Activated CD8-positive, alpha-beta memory T cell treated with anti-CD3 and anti-CD28 coated beads, Interleukin-2, amount 50 U/mL, for 48 hours (primary cell): ENCODE measurements around the gene BOLL.
"Not testable (repeated sequence)": the region's sequence is repeated elsewhere in the genome, so short reads cannot be mapped to it uniquely, and the experiment has no call there.

Experiments used
- DNase-seq: peaks from one replicate; pipeline ENCODE4 v3.0.0-alpha.2; 2020

The BOLL gene

DNA sequence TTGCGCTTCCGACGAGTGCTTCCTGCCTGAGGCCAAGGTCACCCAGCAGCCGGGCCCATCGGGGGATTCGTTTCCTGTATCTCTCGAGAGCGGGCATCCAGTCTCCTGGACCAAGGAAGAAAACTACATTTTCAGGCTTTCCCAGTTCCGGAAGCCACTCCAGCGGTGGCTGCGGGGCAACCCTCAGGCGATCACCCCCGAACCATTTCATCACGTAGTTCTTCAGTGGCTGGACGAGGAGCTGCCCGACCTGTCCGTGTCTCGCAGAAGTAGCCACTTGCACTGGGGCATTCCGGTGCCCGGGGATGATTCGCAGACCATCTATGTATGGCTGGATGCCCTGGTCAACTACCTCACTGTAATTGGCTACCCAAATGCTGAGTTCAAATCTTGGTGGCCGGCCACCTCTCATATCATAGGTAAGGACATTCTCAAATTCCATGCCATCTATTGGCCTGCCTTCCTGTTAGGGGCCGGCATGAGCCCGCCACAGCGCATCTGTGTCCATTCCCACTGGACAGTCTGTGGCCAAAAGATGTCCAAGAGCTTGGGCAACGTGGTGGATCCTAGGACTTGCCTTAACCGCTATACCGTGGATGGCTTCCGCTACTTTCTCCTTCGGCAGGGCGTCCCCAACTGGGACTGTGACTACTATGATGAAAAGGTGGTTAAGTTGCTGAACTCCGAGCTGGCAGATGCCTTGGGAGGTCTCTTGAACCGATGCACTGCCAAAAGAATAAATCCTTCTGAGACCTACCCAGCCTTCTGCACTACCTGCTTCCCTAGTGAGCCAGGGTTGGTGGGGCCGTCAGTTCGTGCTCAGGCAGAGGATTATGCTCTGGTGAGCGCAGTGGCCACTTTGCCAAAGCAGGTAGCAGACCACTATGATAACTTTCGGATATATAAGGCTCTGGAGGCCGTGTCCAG is 78.9 kb downstream of the BOLL start:
- no peak for DNase-seq

DNA sequence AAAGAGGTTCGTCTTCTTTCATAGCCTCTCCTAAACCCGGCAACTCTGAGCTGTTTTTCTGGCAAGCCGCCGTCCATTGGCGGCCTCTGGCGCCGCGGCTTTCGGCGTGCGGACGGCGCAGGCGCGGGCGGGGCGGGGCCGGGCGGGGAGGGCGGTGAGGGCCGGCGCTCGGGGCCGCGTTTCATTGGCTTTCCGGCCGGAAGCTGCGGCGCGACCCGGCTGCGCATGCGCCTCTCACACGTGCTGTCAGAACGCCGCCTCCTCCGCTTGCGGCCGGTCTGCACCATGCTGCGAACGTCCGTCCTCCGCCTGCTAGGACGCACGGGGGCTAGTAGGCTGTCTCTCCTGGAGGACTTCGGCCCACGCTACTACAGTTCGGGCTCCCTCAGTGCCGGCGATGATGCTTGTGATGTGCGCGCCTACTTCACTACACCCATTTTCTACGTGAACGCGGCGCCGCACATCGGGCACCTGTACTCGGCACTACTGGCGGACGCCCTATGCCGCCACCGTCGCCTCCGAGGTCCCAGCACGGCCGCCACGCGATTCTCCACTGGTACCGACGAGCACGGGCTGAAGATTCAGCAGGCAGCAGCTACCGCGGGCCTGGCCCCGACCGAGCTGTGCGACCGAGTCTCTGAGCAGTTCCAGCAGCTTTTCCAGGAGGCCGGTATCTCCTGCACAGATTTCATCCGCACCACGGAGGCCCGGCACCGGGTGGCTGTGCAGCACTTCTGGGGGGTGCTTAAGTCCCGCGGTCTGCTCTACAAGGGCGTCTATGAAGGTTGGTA is 79.8 kb downstream of the BOLL start, which contains the start of gene MARS2:
Gene MARS2 (plus strand): TSS at position 249 of the 791 bp plus-strand sequence. CDS start 37 bp downstream, at position 286.
- peak; percentile 96 for DNase-seq

DNA sequence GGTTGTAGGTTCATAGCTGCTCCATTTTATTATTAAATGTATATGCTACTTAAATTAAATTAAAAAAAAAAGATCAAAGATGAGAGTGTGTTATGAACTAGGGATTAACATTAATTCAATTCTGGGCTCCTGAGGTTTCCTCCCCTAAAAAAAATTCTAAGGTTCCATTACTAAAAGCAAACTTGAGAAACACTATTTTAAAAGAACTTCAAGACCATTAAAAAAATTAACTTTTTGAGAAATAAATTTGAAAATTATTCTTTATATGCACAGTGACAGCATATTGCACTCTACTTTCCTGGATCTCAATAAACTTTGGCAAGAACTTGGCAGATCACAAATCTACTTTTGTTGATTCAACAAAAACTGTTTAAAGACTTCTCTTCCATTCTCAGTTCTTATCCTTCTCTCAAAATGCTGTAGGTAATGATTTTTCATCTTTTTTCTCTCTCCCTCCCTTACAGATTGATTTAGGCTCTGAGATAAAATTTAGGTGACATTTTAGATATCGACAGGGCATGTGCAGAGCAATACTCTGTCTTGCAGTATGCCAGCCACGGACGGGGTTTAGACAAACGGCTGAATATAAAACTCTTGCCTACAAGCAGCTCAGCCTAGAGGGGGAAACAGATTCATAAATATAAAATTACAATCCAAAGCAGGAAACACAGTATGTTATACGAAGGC is 80.5 kb downstream of the BOLL start:
- no peak for DNase-seq

DNA sequence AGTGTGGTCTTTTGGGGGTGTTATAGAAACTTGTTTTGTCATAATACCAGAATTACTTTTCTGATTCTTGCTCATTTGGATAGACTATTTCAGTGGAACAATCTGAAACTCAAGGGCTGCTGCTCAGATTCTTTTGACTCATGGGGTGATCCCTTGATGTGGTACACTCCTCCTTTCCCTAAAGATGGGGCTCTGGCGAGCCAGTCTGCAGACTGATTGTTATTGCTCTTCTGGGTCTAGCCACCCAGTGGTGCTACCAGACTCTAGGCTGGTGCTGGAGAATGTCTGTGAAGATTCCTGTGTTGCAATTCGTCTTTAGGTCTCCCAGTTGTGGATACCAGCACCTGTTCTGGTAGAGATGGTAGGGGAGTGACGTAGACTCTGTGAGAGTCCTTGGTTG is 84.2 kb downstream of the BOLL start:
- DNase-seq: no peak

DNA sequence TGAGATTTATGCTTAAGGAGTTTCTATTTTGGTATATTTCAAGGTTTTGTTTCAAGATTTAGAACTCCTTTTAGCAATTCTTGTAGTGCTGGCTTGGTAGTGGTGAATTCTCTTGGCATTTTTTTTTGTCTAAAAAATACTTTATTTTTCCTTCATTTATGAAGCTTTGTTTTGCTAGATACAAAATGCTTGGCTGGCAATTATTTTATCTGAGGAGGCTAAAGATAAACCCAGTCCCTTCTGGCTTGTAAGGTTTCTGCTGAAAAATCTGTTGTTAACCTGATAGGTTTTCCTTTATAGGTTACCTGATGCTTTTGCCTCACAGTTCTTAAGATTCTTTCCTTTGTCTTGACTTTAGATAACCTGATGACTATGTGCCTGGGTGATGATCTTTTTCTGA is 85.4 kb downstream of the BOLL start:
- DNase-seq: not testable (repeated sequence)

DNA sequence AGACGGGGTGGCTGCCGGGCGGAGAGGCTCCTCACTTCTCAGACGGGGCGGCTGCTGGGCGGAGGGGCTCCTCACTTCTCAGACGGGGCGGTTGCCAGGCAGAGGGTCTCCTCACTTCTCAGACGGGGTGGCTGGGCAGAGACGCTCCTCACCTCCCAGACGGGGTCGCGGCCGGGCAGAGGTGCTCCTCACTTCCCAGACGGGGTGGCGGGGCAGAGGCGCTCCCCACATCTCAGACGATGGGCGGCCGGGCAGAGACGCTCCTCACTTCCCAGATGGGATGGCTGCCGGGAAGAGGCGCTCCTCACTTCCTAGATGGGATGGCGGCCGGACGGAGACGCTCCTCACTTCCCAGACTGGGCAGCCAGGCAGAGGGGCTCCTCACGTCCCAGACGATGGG is 88.5 kb downstream of the BOLL start:
- not testable (repeated sequence) for DNase-seq

DNA sequence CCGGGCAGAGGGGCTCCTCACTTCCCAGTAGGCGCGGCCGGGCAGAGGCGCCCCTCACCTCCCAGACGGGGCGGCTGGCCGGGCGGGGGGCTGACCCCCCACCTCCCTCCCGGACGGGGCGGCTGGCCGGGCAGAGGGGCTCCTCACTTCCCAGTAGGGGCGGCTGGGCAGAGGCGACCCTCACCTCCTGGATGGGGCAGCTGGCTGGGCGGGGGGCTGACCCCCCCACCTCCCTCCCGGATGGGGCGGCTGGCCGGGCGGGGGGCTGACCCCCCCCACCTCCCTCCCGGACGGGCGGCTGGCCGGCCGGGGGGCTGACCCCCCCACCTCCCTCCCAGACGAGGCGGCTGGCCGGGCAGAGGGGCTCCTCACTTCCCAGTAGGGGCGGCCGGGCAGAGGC is 89.1 kb downstream of the BOLL start:
- not testable (repeated sequence) for DNase-seq

DNA sequence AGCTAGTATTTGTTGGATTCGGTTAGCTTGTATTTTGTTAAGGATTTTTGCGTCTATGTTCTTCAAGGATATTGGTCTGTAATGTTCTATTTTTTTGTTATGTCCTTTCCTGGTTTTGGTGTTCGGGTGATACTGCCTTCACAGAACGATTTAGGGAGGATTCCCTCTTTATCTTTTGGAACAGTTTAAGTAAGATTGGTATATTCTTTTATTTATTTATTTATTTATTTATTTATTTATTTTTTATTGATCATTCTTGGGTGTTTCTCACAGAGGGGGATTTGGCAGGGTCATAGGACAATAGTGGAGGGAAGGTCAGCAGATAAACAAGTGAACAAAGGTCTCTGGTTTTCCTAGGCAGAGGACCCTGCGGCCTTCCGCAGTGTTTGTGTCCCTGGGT is 89.9 kb downstream of the BOLL start:
- DNase-seq: not testable (repeated sequence)

DNA sequence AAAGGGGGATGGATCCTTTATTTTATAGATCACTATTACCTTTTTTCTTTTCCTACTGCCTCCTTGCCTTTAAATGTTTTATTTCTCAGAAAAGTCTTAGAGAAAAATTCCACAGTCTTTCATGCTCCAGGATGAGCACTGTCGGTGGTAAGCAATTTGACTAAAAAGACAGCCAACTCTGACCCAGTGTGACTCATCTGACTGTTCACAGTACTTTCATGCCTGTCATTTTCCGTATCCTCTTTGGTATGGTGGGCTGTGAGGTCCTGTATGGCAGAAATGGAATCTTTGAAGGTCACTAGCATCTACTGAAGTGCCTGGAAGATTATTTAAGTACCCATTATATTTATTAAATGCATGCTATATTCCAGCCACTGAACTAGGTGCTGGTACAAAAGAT is 107.6 kb downstream of the BOLL start:
- DNase-seq: no peak

DNA sequence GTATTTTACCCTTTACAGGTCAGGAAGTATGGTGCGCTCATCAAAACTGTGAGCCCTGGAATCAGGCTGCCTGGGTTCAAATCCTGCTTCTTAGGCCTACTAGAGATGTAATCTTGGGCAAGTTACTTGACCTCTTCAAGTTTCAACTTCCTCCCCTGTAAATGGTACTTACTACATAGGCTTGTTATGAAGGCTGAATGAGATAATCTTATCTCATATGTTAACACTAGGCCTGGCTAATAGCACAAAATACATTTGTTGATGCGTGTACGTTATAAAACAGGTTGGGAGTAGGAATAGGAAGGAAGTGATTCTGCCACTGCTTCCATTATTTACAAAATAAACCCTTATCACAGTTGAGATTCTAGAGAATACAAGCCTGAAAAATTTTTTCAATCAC is 108.1 kb downstream of the BOLL start:
- no peak for DNase-seq
